HG03175 (cell line): ENCODE measurements around the gene ABCA7.

ENCODE experiments used
- ATAC-seq: cut with Tn5 transposase; IDR thresholded peaks from one replicate; pipeline ENCODE4 v1.9.1; 2021; ENCODE audit warnings: mild to moderate bottlenecking, moderate library complexity; ENCODE audit not compliant: unreplicated experiment

The ABCA7 gene

GRCh38 chr19:1084024-1084868, 44.3 kb downstream of the ABCA7 start:
- ATAC-seq: no peak

GRCh38 chr19:1085053-1085658, 45.2 kb downstream of the ABCA7 start:
- no peak for ATAC-seq

- no peak for ATAC-seq
Observed at GRCh38 chr19:1085676-1086442, 46.0 kb downstream of the ABCA7 start.

DNA sequence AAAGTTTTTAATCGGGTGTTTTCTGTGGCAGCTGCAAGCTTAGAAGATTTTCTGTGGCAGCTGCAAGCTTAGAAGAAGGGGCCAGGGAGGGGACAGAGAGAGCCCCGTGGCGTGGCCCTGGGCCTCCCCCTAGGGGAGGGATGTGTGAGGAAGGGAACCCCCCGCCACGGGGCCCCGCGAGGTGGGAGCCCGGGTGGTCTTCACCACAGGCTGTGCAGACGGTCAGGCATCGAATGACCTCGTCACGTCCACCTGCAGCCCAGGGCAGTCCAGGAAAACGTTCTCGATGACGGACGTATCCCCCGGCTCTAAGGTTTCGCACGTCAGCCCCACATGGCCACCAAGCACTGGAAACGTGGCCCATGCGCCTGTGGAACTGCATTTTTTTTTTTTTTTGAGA, 46.7 kb downstream of the ABCA7 start:
- no peak for ATAC-seq

GRCh38 chr19:1087813-1088415, 48.0 kb downstream of the ABCA7 start:
- no peak for ATAC-seq

DNA sequence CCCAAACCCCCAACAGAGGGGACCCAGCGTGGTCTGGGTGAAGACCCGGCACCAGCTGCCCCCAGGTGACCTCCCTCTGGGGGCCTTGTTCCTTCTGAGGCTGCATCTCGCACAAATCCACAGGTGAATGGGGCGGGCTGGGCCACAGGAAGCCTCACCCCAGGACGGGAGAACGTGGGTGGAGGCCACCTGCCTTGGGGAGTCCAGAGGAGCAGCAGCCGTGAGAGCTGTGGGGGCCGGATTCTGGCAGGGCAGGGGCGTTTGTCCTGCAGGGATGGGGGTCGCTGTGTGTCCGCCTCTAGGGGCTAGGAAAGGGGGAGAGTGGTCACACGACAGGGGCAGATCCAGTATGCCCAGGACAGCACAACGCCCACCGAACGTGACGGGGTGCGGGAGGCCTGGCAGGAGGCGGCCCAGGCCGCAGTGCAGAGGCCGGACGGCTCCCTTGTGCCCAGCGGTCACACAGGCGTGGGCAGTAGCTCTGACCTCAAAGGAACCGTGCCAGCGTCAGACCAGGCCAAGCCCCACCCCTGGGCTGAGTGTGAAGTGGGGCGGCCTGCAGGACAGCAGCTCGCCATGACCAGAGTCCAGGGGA, 48.6 kb downstream of the ABCA7 start:
- no peak for ATAC-seq

- ATAC-seq: no peak
Observed at GRCh38 chr19:1089126-1089771, 49.3 kb downstream of the ABCA7 start.

DNA sequence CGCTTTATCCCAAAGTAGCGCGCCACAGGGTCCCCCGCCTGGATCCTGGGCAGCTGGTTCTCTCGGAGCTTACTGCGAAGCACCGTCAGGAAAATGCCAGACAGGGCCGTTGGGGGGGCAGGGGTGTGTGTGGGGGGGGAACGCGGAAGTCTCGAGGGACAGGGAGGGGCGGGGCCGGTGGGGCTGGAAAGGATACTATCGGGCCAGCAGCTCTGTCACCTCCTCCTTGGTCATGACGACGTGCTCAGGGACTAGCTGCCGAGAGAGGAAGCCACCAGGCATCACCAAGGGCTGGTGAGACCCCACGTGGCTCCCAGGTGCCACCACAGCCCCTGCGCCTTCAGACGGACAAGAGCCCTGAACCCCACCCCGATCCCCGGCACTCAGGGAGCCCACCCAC, 50.0 kb downstream of the ABCA7 start:
- no peak for ATAC-seq

GRCh38 chr19:1090731-1091543, 51.0 kb downstream of the ABCA7 start:
- ATAC-seq: no peak

DNA sequence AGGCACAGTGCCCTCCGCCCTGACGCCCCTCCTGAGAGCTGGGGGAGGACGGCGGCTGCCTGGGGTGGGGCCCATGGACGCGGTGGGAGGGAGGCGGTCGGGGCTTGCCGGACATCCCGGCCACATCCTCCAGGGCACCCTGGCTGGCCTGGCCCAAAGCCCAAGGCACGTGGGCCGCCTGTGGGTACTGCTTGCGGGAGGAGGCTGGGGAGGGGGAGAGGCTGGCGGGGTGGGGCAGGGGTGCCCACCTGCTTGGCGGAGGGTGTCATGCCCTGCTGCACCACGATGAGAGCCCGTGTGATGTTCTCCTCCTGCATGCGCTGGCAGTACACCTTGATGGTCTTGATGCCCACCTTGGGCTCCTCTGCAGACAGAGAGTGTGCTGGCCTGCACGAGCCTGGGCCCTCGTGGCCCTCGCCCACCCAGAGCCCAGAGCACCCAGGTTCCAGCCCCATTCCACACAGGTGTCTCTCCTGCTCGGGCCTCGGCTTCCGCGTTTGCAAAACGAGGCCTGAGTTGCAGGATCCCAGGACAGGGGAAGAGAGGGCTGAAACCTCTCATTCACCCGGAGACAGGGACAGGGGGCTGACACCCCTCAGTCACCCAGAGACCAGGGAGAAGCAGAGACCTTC, 51.8 kb downstream of the ABCA7 start:
- ATAC-seq: no peak

GRCh38 chr19:1093330-1093729, 53.4 kb downstream of the ABCA7 start:
- no peak for ATAC-seq

DNA sequence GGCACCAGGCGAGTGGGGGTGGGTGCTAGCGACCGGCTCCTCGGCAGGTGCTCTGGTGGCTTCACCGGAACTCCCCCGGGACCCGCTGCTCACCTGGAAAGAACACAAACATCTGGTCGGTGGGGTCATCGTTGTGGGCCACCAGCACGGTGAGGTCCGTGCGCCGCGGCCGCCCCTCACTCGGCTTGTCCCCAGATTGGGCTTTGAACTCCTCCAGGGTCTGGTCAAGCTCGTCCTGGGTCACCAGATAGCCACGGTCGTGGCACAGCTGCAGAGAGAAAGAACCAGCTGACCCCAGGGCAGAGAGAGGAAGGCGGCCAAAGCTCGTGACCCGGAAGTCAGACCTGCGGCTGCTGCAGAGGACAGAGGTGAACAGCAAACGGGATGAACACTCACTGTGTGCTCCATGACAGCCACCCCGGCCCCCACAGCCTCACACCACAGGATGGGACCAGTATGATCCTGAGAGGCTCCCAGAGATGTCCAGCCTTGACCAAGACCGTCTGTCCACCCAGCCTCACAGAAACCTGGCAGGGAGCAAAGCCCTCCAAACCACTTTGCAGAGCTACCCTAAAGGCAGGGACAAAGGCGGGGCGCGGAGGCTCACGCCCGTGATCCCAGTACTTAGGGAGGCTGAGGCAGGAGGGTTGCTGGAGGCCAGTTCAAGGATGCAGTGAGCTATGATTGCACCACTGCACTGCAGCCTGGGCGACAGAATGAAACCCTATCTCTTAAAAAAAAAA, 54.1 kb downstream of the ABCA7 start:
- ATAC-seq: no peak

GRCh38 chr19:1094655-1094977, 54.7 kb downstream of the ABCA7 start:
- no peak for ATAC-seq

GRCh38 chr19:1094978-1095701, 55.2 kb downstream of the ABCA7 start, which contains the start of gene POLR2E:
TSS of gene POLR2E (minus strand) at chr19:1095375. CDS start at chr19:1095315, 60 bp downstream.
- peak; percentile 85 for ATAC-seq

DNA sequence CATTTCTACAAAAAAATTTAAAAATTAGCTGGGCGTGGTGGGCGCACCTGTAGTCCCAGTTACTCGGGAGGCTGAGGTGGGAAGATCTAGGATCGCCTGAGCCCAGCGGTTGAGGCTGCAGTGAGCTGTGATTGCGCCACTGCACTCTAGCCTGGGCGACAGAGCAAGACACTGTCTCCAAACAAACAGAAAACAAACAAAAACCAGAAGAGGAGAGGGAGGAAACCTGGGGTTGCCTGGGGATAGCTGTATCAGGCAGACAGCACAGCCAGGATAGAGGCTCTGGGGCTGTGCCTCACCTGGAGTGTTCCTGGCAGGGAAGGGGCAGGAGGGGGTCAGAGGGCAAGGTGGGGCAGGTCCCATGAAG, 57.9 kb downstream of the ABCA7 start:
- no peak for ATAC-seq

- no peak for ATAC-seq
Observed at GRCh38 chr19:1098177-1099051, 58.5 kb downstream of the ABCA7 start.

GRCh38 chr19:1101337-1101698, 61.4 kb downstream of the ABCA7 start:
- ATAC-seq: no peak
